DMS79 (cell line): ENCODE data around the gene POLR3A.

Source experiments
- DNase-seq: peaks from one replicate; lab custom pipeline; 2025; lab: John Stamatoyannopoulos, UW

Gene POLR3A

DNA sequence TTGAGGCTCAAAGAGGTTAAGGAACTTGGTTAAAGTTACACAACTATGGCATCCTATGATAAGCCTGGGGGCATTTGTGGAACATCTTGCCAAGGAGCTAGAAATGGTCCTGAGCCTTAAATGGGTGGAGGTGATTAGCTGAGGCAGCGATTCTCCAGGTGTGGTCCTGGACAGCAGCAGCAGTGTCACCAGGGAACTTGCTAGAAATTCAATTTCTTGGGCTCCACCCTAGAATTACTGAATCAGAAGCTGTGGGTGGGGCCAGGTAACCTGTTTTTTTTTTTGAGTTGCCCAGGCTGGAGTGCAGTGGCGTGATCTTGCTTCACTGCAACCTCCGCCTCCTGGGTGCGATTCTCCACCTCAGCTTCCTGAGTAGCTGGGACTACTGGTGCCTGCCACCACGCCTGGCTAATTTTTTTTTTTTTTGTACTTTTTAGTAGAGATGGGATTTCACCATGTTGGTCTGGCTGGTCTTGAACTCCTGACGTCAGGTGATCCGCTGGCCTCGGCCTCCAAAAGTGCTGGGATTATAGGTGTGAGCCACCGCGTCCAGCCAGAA is 17.5 kb upstream of the POLR3A start:
- DNase-seq: no peak

DNA sequence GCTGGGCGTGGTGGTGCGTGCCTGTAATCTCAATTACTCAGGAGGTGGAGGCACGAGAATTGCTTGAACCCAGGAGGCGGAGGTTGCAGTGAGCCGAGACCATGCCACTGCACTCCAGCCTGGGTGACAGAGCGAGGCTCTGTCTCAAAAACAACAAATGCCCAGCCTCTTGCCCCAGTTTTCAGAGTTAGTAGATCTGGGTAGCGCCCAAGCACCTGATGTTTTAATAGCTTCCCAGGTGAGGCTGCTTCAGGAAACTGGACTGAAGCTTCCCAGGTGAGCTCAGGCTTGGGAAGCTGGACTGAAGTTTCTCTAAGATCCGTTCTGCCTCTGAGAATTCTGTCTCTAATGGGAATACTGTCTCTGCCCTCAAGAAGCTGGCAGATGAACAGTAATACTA is 16.5 kb upstream of the POLR3A start:
- no peak for DNase-seq

DNA sequence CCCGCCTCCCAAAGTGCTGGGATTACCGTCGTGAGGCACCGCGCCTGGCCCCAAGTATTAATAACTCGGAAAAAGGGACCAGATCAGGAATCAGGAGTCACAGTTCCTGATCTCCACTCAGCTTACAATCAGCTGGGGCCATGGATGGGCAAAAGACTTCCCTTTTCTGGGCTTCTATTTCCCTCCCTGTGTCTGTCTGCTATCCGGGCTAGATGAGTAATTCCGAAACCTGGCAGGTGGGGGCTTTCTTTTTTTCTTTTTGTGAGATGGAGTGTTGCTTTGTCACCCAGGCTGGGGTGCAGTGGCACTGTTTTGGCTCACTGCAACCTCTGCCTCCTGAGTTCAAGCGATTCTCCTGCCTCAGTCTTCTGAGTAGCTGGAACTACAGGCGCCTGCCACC is 15.9 kb upstream of the POLR3A start:
- no peak for DNase-seq

- DNase-seq: no peak
Observed at GRCh38 chr10:78044699-78045098, 15.4 kb upstream of the POLR3A start.

- DNase-seq: no peak
Observed at GRCh38 chr10:78044179-78044578, 14.9 kb upstream of the POLR3A start.

GRCh38 chr10:78042752-78043104 is 13.4 kb upstream of the POLR3A start:
- DNase-seq: no peak

- no peak for DNase-seq
Observed at GRCh38 chr10:78042058-78042751, 12.9 kb upstream of the POLR3A start.

- no peak for DNase-seq
Observed at GRCh38 chr10:78041170-78042057, 12.1 kb upstream of the POLR3A start.

DNA sequence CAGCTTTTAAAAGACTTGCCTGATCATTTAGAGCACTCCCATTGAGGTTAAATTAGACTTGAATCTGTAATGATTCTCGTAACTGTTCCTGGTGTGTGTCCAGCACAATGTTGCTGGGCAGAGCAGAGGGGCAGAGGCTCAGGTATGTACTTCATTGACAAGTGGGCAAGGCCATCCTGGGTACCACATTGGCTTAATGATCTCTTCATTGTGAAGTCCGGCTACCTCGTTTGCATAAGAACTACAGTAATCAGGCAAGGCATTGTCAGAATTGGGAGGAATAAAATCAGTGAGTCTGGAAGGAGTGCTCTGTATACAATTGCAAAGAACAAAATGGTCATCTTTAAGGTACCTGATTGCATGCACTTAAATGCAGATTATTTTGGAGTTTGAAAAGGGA is 10.4 kb upstream of the POLR3A start:
- DNase-seq: no peak

DNA sequence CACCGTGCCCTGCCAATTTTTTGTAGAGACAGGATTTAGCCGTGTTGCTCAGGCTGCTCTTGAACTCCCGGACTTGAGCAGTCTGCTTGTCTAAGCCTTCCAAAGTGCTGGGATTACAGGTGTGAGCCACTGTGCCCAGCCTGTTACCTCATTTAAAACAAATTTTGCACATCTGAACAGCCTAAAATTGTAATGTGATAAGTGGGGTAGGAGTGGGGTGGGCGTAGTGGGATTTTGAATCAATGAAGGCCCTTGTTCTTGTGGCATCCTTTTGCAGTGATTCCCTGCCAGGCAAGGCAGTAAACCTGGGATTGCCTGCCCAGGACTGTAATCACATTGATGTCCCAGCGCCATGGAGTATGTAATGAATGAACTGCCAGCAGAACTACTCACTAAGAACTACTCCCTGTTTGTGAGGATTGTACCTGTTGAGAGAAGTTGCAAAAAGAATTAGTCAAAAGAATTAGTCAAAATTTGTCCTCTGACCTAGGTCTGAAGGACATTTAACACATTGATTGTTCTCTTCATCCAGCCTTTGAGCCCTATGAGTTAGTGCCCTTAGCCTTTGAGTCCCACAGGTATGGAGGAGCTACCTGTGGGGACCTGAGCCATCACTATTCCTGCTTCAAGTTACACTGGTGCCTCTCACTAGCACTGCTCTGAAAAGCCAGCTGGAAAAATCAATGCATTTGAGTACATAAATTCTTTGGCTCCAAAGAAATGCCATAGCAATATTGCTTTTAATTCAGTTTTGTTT is 9.7 kb upstream of the POLR3A start:
- no peak for DNase-seq

DNA sequence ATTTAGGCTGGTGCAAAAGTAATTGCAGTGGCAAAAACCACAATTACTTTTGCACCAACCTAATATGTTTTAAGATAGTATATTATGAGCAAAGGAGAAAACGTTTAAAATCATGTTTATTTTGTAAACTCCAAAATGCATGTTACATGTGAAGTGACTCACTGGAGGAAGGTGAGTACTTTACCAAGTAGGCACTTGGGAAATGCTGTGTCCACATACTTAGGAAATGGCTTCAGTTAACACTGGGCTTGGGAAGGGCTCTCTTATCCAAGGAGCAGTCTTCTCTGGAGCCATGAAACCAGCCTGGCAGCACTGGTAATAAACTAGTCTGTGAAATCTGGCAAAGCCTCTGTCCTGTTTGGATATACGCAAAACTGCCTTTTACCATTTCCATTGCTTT is 8.8 kb upstream of the POLR3A start:
- no peak for DNase-seq

DNA sequence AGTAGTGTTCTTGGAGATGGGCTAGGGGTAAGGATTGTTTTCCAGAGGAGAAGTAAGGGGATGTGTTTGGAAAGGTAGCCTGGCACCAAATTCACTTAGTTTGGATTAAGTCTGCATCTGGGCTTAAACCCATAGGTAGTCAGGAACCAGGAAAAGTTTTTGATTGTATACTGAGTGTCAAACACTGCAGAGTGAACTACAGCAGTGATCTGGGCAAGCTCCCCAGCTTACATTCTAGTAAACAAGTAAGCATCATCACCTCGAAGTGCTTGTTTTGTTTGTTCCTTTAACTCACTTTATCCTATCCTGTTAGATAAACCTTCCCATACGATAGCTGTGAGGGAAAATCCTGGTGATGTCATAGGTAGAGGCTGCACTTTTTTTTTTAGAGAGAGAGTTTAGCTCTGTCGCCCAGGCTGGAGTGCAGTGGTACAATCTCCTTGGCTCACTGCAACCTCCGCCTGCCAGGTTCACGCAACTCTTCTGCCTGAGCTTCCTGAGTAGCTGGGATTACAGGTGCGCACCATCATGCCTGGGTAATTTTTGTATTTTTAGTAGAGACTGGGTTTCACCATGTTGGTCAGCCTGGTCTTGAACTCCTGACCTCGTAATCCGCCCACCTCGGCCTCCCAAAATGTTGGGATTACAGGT is 6.7 kb upstream of the POLR3A start:
- no peak for DNase-seq

DNA sequence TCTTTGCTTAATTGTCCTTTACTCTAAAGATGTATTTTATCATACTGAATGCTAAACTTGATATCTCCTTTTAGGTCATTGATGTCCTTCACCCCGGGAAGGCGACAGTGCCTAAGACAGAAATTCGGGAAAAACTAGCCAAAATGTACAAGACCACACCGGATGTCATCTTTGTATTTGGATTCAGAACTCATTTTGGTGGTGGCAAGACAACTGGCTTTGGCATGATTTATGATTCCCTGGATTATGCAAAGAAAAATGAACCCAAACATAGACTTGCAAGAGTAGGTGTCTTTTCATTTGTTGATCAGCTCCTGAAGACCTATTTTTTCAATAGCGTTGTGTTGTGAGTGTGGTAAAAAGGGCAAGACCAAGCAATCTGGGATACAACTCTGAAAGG is 6.1 kb upstream of the POLR3A start:
- no peak for DNase-seq

GRCh38 chr10:78035025-78035424 is 5.7 kb upstream of the POLR3A start:
- DNase-seq: no peak

DNA sequence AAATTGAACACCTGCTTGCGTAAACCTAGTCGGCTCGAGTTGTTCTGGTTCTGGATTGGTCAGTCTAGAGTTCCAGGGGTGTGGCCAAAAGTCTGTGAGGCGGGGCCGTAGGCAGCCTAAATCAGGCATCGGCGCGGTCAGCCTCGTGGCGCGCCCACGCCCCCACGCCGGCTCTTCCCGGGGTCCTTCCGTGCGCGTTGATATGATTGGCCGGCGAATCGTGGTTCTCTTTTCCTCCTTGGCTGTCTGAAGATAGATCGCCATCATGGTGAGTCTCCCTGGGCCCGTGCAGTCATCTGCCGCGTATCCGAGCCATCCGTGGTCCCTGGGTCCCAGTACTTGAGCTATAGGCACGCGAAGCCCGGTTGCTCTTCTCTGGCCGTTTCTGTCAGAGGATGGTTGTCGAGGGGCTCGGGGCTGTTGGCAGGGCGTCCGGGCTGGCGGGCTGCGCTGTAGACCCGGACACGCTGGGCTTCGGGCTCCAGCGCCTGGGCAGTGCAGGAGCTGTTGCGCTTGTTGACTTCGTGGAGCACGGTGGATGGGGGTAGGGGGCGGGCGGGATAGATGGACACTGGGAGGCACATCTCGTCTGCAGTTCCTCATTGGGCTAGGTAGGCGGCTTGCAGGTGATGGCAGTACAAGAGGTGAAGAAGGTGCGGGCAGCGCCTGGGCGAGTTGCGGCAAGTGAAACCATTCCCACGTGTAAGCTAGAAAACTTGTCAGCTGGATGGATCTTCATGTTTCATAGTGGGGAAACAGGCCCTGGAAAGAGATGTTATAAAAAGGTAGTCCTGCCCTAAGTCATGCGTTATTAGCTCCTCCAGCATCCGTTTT is 4.5 kb upstream of the POLR3A start, which contains the start of gene RPS24:
TSS of gene RPS24 (plus strand) at position 227 of the 834 bp plus-strand sequence. CDS start at position 266, 39 bp downstream.
- DNase-seq: peak; percentile 80

GRCh38 chr10:78033387-78033636 is 4.0 kb upstream of the POLR3A start:
- DNase-seq: no peak

DNA sequence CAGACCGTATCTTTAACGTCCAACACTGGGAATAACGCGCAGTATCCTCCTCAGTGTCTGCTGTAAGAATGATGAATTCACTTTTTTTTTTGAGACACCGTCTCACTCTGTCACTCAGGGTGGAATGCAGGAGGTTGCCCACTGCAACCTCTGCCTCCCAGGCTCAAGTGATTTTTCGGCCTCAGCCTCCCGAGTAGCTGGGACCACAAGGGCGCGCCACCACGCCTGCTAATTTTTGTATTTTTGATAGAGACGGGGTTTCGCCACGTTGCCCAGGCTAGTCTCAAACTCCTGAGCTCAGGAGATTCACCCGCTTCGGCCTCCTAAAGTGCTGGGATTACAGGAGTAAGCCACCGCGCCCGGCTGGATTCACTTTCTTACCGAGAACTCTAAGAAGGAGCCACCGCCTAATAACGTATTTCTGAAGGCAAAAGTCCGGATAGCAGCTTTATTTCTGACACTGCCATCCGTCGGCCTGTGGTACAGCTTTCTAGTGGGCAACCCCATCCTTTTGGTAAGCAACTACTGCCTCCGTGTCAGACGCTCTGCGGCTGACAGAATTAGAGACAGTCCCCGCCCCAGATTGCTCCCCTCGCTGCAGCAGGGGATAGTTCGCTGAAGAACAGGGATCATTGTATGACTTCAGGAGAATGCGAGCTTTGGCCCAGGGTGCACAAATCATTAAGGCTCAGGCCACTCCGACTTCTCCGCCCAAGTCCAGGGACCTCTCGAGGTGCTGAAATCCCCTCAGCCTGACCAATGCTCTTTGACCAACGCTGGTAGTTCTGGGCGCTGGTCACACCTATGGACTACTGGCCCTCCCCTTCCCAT is 662 bp downstream of the POLR3A start:
- DNase-seq: no peak

- DNase-seq: no peak
Observed at GRCh38 chr10:78025685-78026364, 3.5 kb downstream of the POLR3A start.

DNA sequence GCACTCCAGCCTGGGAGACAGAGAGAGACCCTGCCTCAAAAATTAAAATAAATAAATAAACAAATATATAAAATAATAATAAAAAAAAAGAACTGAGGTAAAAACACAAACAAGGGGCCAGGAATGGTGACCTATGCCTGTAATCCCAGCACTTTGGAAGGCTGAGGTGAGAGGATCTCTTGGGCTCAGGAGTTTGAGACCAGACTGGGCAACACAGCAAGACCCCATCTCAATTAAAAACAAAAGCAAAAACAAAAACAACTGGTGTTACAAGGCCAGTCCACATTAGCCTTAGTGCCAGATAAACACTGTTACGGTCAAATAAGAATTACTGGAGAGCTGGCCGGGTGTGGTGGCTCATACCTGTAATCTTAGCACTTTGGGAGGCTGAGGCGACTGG is 5.6 kb downstream of the POLR3A start:
- DNase-seq: no peak

DNA sequence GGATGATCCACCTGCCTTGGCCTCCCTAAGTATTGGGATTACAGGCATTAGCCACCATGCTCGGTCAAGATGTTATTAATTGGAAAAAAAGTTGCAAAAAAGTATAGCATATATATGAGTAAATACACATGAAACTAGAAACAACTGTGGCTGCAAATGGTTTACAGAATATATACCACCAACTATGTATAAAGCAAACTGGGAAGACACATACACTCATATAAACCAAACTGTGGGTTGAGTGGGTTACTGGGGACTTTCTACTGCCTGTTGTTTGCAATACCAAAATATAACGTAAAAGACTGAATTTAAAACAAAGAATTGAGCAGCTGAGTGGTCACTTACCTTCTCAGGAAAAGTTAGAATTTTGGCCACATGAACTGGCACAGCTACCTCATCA is 8.1 kb downstream of the POLR3A start:
- no peak for DNase-seq
